NCI-H2107 treated with DMSO at 0.1 percent for 48 hours (cell line): ENCODE results near the gene TPX2.

Experiments used
- DNase-seq: peaks from one replicate; lab custom pipeline; 2025; ENCODE audit not compliant: unreplicated experiment; lab: John Stamatoyannopoulos, UW

Gene TPX2

GRCh38 chr20:31831771-31832306 lies 92.7 kb downstream of the TPX2 start:
- DNase-seq, result no peak

- DNase-seq, result no peak
Measured at GRCh38 chr20:31833130-31833930, 94.2 kb downstream of the TPX2 start.

GRCh38 chr20:31833931-31834521 lies 94.9 kb downstream of the TPX2 start:
- DNase-seq, result no peak

GRCh38 chr20:31835554-31835953 lies 96.5 kb downstream of the TPX2 start:
- DNase-seq, result no peak

- no peak for DNase-seq
Measured at GRCh38 chr20:31835977-31836852, 97.1 kb downstream of the TPX2 start.

- DNase-seq, result no peak
Measured at GRCh38 chr20:31836853-31837608, 97.9 kb downstream of the TPX2 start.

GRCh38 chr20:31837896-31838397 lies 98.9 kb downstream of the TPX2 start:
- no peak for DNase-seq

GRCh38 chr20:31838646-31839292 lies 99.7 kb downstream of the TPX2 start:
- no peak for DNase-seq

GRCh38 chr20:31839782-31840487 lies 100.8 kb downstream of the TPX2 start:
- DNase-seq, result no peak

- DNase-seq, result no peak
Measured at GRCh38 chr20:31840906-31841816, 102.1 kb downstream of the TPX2 start.

GRCh38 chr20:31841928-31842327 lies 102.8 kb downstream of the TPX2 start:
- DNase-seq, result no peak

- DNase-seq, result no peak
Measured at GRCh38 chr20:31842471-31843157, 103.5 kb downstream of the TPX2 start.

- no peak for DNase-seq
Measured at GRCh38 chr20:31843288-31843687, 104.2 kb downstream of the TPX2 start.

- DNase-seq, result no peak
Measured at GRCh38 chr20:31843881-31844280, 104.8 kb downstream of the TPX2 start.

- DNase-seq, result no peak
Measured at GRCh38 chr20:31844737-31845299, 105.7 kb downstream of the TPX2 start.

- no peak for DNase-seq
Measured at GRCh38 chr20:31845300-31845863, 106.3 kb downstream of the TPX2 start, which contains the start of gene FOXS1. Gene FOXS1 (minus strand): TSS chr20:31845604. CDS start chr20:31845542, 62 bp downstream.

GRCh38 chr20:31846793-31847138 lies 107.7 kb downstream of the TPX2 start:
- DNase-seq, result no peak
